Smooth muscle cell (in vitro differentiated cells): Measurements from ENCODE around the gene NXPH2. TPM values are rescaled to one million over a fixed set of nuclear protein-coding genes. Genes with fewer than 3 reads are reported as not detected.

Source experiments
- DNase-seq: peaks from one replicate; lab custom pipeline; 2025; ENCODE audit not compliant: unreplicated experiment; lab: John Stamatoyannopoulos, UW
- H2AFZ ChIP-seq: fragments of 200-600 bp; sonication (generic); 2 replicates; pipeline ENCODE4 v1.6.0; 2016; ENCODE audit warnings: antibody characterized with exemption, low read depth, mild to moderate bottlenecking
- H3F3A ChIP-seq: fragments of 200-600 bp; sonication (generic); 2 replicates; pipeline ENCODE4 v1.6.0; 2017; ENCODE audit warnings: antibody characterized with exemption, low read depth
- H3K27ac ChIP-seq: fragments of 200-600 bp; sonication (generic); 2 replicates; pipeline ENCODE4 v1.5.1; 2016; ENCODE audit warnings: low read depth, mild to moderate bottlenecking
- H3K27me3 ChIP-seq: fragments of 200-600 bp; sonication (generic); 2 replicates; pipeline ENCODE4 v1.6.1; 2016; ENCODE audit warnings: low read depth, mild to moderate bottlenecking
- H3K36me3 ChIP-seq: fragments of 200-600 bp; sonication (generic); 2 replicates; pipeline ENCODE4 v1.5.1; 2016; ENCODE audit warnings: low read depth
- H3K4me1 ChIP-seq: fragments of 200-600 bp; sonication (generic); 2 replicates; pipeline ENCODE4 v1.5.1; 2016; ENCODE audit warnings: low read depth
- H3K4me2 ChIP-seq: fragments of 200-600 bp; sonication (generic); 2 replicates; pipeline ENCODE4 v1.6.0; 2016; ENCODE audit warnings: mild to moderate bottlenecking
- H3K4me3 ChIP-seq: fragments of 200-600 bp; sonication (generic); 2 replicates; pipeline ENCODE4 v1.5.1; 2016; ENCODE audit warnings: mild to moderate bottlenecking
- H3K79me2 ChIP-seq: fragments of 200-600 bp; sonication (generic); 2 replicates; pipeline ENCODE4 v1.6.0; 2016; ENCODE audit warnings: low read depth, mild to moderate bottlenecking
- H3K9ac ChIP-seq: fragments of 200-600 bp; sonication (generic); 2 replicates; pipeline ENCODE4 v1.6.0; 2016; ENCODE audit warnings: low read depth
- H3K9me3 ChIP-seq: fragments of 200-600 bp; sonication (generic); replicated peaks from 2 replicates; pipeline ENCODE4 v1.5.1; 2016; ENCODE audit warnings: low read depth
- H4K20me1 ChIP-seq: fragments of 200-600 bp; sonication (generic); 2 replicates; pipeline ENCODE4 v1.6.0; 2016; ENCODE audit warnings: low read depth
- CTCF ChIP-seq: fragments of 200-600 bp; sonication (generic); IDR thresholded peaks from 2 replicates; pipeline ENCODE4 v1.5.1; 2017; ENCODE audit warnings: borderline replicate concordance, mild to moderate bottlenecking, antibody characterized with exemption; ENCODE audit not compliant: insufficient read depth, poor library complexity, severe bottlenecking
- whole genome bisulfite sequencing: methylation state at CpG from one replicate; pipeline ENCODE4 v1.1.7; 2016; ENCODE audit warnings: low lambda C conversion rate; 5-methylcytosine and 5-hydroxymethylcytosine counted together
- polyA plus RNA-seq: library from polyadenylated mRNA; unstranded; fragments of >200 nt; fragmentation: Nextera tagmentation; extraction: Ambion mirVana; gene quantifications from 2 replicates; pipeline ENCODE4 v1.2.1, GENCODE V29; 2016
- total RNA-seq: library from RNA; depleted of rRNA; stranded (reverse); fragments of >200 nt; gene quantifications from 2 replicates; pipeline ENCODE4 v1.2.3, GENCODE V29; 2014

NXPH2 gene
- total and polyA plus RNA-seq, 2 experiments from 2014 or later = not detected

- Histone ChIP-seq H3K4me1 (peaks cover 6% of the 10 kb centered on the region), H3K27ac (no peak overlapping the region), H3K9ac (no peak overlapping the region), H3K9me3 (no peaks in the 10 kb centered on the region), H3K36me3 (no peaks in the 10 kb centered on the region), H3K79me2 (no peaks in the 10 kb centered on the region), H3K4me2 (no peak overlapping the region), H3K4me3 (no peak overlapping the region), H3F3A (no peaks in the 10 kb centered on the region), H2AFZ (no peak overlapping the region), H3K27me3 (no peaks in the 10 kb centered on the region), H4K20me1 (no peaks in the 10 kb centered on the region)
- WGBS = 83% methylated on average over 3 of the region's 3 CpGs
- DNase-seq = no peak
- TF ChIP-seq CTCF = no peak
These were observed 31.2 kb upstream of the NXPH2 start for GRCh38 chr2:138811431-138811830.

GRCh38 chr2:138794724-138795123, 14.5 kb upstream of the NXPH2 start:
- H3K27me3 ChIP-seq = no peaks in the 10 kb centered on the region
- WGBS = 79% methylated on average over 2 of the region's 2 CpGs
- H3K79me2 ChIP-seq = no peaks in the 10 kb centered on the region
- no peak overlapping the region for H3K27ac ChIP-seq
- no peaks in the 10 kb centered on the region for H4K20me1 ChIP-seq
- no peaks in the 10 kb centered on the region for H3F3A ChIP-seq
- H3K4me2 ChIP-seq = no peak overlapping the region
- H2AFZ ChIP-seq = no peak overlapping the region
- no peak for DNase-seq
- H3K4me1 ChIP-seq = no peaks in the 10 kb centered on the region
- no peaks in the 10 kb centered on the region for H3K9me3 ChIP-seq
- no peak overlapping the region for H3K4me3 ChIP-seq
- H3K36me3 ChIP-seq = no peaks in the 10 kb centered on the region
- H3K9ac ChIP-seq = no peak overlapping the region
- no peak for TF ChIP-seq CTCF

- WGBS = 15% methylated on average over 2 of the region's 2 CpGs
- H2AFZ ChIP-seq = no peak overlapping the region
- no peaks in the 10 kb centered on the region for H4K20me1 ChIP-seq
- no peaks in the 10 kb centered on the region for H3K9me3 ChIP-seq
- no peaks in the 10 kb centered on the region for H3K79me2 ChIP-seq
- no peak for DNase-seq
- no peaks in the 10 kb centered on the region for H3K36me3 ChIP-seq
- no peak overlapping the region for H3K4me3 ChIP-seq
- no peaks in the 10 kb centered on the region for H3F3A ChIP-seq
- no peak overlapping the region for H3K27ac ChIP-seq
- no peak overlapping the region for H3K4me2 ChIP-seq
- peaks cover 20% of the 10 kb centered on the region for H3K27me3 ChIP-seq
- no peak overlapping the region for H3K9ac ChIP-seq
- H3K4me1 ChIP-seq = no peaks in the 10 kb centered on the region
- TF ChIP-seq CTCF = peak; percentile 78
These were observed 7.0 kb upstream of the NXPH2 start for GRCh38 chr2:138787053-138787666.

GRCh38 chr2:138782383-138782782, 2.2 kb upstream of the NXPH2 start:
- H2AFZ ChIP-seq = no peak overlapping the region

More at GRCh38 chr2:138782383-138782782, 2.2 kb upstream of the NXPH2 start:
- Histone ChIP-seq H3K4me2 (no peak overlapping the region), H3K27ac (no peak overlapping the region), H3K4me3 (no peak overlapping the region), H3K9ac (no peak overlapping the region), H3K9me3 (no peaks in the 10 kb centered on the region), H3K27me3 (peaks cover 64% of the 10 kb centered on the region), H3K4me1 (peaks cover 26% of the 10 kb centered on the region), H3F3A (no peaks in the 10 kb centered on the region), H4K20me1 (no peaks in the 10 kb centered on the region), H3K36me3 (no peaks in the 10 kb centered on the region), H3K79me2 (no peaks in the 10 kb centered on the region)
- 85% methylated on average over 5 of the region's 5 CpGs for WGBS
- DNase-seq = no peak
- no peak for TF ChIP-seq CTCF
